ENCODE data around the gene CNIH3.
A peak's percentile ranks its signal among the peaks of the same experiment; 100 is the strongest.
"Not testable (repeated sequence)": the region's sequence is repeated elsewhere in the genome, so short reads cannot be mapped to it uniquely, and the experiment has no call there.

The CNIH3 gene

DNA sequence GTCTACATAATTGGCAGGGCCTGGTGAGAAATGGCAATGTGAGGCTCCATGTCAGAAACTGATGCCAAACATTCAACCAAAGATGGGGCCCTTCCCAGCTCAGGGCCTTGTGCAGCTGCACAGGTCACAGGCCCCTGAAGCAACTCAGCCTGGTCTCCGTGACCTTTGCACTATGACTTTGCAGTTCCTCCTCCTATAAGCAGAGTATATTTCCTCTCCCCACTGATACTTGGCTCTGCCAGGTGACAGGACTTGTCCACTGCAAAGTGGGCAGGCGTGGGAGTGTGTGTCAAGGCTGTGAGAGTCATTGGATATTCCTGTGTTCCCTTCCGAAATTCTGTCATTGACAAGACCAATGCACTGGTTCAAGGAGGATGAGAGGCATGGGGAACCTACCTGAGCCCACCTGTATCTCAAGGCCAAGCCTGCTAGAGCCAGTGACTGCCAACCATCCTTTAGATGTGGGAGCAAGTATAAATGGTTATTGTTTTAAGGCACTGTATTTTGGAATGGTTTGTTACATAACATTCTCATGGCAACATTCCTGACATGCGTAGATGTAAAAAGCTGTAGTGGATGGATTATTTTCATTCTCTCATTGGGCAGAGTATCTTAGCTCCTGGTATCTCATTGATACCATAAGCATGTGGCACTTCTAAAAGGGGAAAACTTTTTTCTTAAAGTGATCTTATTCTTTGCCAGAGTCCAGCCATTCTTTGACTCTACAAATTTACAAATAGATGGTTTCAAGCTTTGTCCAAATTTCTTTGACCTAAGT lies 75.2 kb downstream of the CNIH3 start:
- DNase-seq = peak; percentile 6

GRCh38 chr1:224694969-224695368 lies 78.9 kb downstream of the CNIH3 start:
- no peak for DNase-seq

DNA sequence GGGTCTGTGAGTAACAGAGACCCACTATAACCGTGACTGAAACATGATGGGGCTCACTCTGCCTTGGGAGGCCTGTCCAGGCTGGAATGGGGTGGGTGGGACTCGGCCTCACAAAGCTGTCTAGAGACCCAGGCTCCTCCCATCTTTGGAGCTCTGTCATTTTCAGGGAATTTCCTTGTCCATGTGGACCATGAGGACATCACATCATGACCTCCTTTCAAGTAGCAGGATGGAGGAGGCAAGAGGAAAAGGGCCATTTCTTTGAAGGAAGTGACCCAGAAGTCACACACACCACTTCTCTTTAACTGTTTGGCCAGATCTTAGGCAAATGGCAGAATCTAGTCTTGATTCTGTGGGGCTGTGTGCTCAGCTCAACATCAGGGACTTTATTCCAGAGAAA lies 79.9 kb downstream of the CNIH3 start:
- peak; percentile 62 for DNase-seq

DNA sequence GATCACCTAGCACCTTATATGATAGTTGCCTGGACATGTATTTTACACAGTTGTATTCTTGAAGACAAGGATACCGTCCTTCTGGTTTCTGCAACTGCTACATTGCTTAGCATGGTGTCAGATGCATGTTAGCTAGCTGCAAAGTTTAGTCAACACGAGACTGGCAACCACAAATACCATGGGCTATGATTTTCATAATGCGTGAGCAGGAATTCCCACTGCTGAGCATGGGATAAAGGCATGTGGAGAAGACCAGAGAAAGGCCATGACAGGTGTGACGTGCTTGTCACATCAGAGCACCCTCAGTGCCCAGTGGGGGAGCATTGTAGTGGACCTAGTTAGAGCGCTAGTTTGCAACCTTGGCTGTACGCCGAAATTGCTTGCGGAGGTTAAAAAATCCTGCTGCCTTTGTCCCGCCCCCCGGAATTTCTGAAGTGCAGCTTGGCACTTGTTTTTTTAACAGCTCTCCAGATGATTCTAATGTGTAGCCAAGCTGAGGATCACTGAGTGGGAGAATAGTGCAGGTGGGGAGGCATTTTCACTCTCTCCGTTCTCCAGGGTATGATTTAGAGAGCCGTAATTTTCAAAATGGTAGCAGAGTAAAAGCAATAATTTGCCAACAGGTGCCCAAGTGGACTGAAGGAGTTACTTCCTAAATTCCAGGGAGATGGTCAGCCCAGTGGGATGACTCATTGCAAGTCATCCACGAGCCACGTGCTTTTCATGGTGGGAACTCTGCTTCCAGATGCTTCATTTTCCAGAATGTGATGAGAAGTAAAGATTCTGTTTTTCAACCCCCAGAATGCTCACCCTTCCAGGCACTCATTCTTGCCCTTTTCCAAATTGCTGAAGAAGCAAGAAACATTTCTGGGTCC lies 81.0 kb downstream of the CNIH3 start:
- peak; percentile 82 for DNase-seq

DNA sequence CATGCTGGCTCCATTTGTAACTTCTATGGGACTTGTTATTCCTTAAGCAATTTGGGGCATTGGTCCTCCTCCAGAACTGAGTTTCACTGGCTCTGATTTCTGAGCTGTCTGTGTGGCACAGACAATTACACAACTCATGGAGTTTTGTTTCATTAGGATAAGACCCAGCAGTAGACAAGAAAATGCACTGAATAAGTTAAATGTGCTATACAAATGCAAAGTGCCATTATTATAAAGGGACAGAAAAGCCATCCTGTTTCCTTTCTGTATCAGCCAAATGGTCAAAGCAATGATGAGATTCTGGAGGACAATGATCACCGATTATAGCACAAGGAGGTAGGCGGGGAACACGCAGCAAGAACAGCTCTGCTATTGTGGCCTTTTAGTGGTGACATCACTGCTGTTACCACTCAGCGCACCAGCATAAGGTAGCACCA lies 81.9 kb downstream of the CNIH3 start:
- DNase-seq = no peak

GRCh38 chr1:224700918-224701531 lies 84.9 kb downstream of the CNIH3 start:
- no peak for DNase-seq

- no peak for DNase-seq
Measured at GRCh38 chr1:224703702-224704101, 87.6 kb downstream of the CNIH3 start.

- no peak for DNase-seq
Measured at GRCh38 chr1:224704107-224704735, 88.1 kb downstream of the CNIH3 start.

DNA sequence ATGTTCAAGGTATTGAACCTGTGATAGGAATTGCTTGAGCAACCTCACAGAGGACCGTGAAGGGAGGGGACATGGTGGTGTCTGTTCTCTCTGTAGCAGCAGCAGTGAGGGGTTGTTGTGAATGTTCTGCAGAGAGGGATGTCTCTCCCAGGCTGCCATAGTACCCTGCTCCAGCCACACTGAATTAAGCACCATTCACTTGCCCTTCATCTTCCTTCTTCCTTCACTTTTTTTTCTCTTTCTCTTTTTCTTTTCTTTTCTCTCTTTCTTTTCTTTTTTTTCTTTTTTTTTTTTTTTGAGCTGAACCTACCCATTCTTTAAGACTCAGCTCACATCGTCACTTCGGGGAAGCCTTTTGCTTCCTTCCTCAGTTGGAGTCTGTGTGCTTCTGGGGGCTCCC lies 89.5 kb downstream of the CNIH3 start:
- no peak for DNase-seq

DNA sequence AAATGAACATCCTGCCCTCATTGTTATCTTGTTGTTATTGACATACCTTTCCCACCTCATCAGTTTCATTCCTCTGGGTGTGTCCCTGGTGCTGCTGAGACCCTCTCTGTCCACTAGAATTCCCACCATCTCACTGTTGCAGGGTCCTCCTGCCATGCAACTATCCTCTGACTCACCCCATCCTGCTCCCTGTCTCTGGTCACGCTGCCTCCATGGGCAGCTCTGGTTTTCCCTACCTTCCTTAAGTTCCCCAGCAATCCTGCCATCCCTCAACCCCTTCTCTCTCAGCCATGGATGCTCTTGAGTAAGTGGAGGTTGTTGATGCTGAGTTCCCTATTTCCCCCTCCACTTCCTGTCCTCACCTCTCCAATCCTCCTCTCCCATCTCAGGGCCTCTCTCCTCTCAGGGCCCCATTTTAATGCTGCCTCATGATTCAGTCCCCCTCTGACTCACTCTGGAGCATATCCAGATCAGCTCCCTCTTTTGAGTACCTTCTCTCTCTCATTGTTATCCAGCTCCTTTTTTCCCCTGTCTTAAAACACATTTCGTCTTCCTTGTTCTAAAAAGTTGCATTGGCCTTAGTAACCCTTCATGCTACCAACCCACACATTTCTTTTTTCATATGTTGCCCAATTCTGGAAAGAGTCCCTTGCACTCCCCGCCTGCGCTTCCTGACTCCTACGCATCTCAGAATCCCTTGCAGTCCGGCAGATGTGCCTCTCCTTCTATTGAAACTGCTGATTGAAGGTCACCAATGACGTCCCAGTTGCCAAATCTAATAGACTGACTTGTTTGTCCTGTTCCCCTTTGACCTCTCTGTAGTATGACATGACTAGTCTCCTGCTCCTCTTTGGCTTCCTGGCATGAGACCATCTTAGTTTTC lies 92.0 kb downstream of the CNIH3 start:
- DNase-seq = peak; percentile 95

DNA sequence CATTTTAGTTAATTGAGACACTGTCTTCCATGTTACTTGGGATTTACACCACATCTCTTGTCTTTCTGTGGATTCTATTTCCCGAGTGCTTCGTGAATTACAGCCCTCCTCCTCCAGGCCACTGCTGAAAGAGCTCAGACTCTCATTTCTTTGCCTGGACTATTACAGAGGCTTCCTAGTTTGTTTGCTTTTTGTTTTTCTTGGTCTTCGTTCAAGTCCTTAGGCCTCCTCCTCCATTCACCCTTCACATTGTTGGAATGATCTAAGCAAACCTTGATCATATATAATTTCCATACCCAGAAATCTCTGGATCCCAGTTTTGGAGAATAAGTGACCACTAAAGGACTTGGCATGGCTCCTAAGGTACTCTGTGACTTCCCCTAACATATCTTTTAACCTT lies 94.1 kb downstream of the CNIH3 start:
- no peak for DNase-seq

- DNase-seq = not testable (repeated sequence)
Measured at GRCh38 chr1:224711231-224711756, 95.2 kb downstream of the CNIH3 start.

GRCh38 chr1:224711876-224712275 lies 95.8 kb downstream of the CNIH3 start:
- no peak for DNase-seq

DNA sequence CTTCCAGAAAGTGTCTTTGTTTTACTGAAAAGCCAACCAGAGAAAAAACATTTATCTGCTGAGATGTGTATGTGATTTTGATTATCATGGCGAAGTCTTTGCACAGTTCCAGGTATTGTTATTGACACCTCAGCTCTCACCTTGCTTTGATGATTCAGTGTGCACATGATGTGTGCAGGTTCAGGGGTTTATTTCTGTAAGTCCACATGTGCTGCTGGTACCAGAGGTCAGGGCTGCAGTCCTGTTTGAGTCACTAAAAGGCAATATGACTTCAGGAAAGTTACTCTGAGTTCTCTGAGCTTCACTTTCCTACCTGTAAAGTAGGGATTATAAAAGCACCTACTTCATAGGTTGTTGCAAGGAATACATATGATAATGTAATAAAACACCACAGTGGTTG lies 97.1 kb downstream of the CNIH3 start:
- DNase-seq = no peak

DNA sequence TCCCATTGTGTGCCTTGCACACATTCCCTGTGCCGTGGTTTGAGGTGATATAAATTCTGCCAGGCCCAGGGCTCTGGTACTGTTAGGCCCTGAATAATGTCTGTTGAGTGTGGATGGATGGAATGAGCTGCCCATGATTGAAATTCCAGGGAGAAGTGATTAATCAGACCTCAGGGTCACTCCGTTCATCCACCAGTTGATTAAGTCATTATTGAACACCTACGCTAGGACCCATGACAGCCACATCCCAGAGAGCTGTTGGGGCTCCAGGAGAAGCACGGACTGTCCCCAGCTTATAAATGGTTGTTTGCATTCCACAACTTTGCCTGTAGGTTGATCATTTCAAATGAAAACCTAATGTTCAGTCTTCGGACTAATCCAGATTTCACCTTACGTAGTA lies 98.4 kb downstream of the CNIH3 start:
- no peak for DNase-seq

GRCh38 chr1:224718470-224719053 lies 102.4 kb downstream of the CNIH3 start:
- DNase-seq = no peak

- DNase-seq = no peak
Measured at GRCh38 chr1:224719716-224720115, 103.6 kb downstream of the CNIH3 start.

GRCh38 chr1:224720216-224720615 lies 104.1 kb downstream of the CNIH3 start:
- no peak for DNase-seq

GRCh38 chr1:224721000-224721399 lies 104.9 kb downstream of the CNIH3 start:
- no peak for DNase-seq

DNA sequence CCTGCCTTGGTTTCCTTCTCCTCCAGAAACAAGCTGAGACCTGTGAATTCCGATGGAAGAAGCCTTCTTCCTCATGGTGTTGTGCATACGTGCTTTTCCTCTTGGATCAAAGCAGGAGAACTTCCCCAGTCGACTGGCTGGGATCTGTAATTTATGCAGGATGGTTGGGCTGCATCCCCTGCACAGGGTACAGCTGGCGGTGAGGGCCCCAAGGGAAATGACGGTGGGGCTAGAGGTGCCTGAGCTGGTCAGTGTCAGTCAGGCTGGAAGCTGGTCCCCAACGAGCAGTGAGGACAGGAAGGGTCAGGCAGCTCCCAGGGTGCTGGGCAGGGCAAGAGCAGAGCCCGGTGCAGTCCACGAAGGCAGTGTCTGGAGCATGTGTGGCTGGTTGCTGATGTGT lies 106.7 kb downstream of the CNIH3 start:
- DNase-seq = no peak

GRCh38 chr1:224724566-224724965 lies 108.4 kb downstream of the CNIH3 start:
- peak; percentile 38 for DNase-seq

All from suppressor macrophage treated with lipopolysaccharide for 4 hours (primary cell).